Measurements from ENCODE around the gene AOPEP.
A peak's percentile ranks its signal among the peaks of the same experiment; 100 is the strongest.
"Not testable (repeated sequence)": the region's sequence is repeated elsewhere in the genome, so short reads cannot be mapped to it uniquely, and the experiment has no call there.

Gene AOPEP

GRCh38 chr9:94823710-94824109 is 97.2 kb downstream of the AOPEP start:
- DNase-seq: no peak

GRCh38 chr9:94824411-94824810 is 97.9 kb downstream of the AOPEP start:
- DNase-seq: no peak

- no peak for DNase-seq
Observed at GRCh38 chr9:94824913-94825610, 98.6 kb downstream of the AOPEP start.

GRCh38 chr9:94825611-94825958 is 99.1 kb downstream of the AOPEP start:
- no peak for DNase-seq

GRCh38 chr9:94826044-94826443 is 99.5 kb downstream of the AOPEP start:
- no peak for DNase-seq

GRCh38 chr9:94826644-94827410 is 100.3 kb downstream of the AOPEP start:
- no peak for DNase-seq

GRCh38 chr9:94827584-94828304 is 101.2 kb downstream of the AOPEP start:
- DNase-seq: no peak

GRCh38 chr9:94829380-94830070 is 103.0 kb downstream of the AOPEP start:
- DNase-seq: no peak

GRCh38 chr9:94830071-94830604 is 103.6 kb downstream of the AOPEP start:
- DNase-seq: not testable (repeated sequence)

GRCh38 chr9:94833802-94834201 is 107.3 kb downstream of the AOPEP start:
- DNase-seq: no peak

- no peak for DNase-seq
Observed at GRCh38 chr9:94837404-94837803, 110.9 kb downstream of the AOPEP start.

GRCh38 chr9:94839398-94839797 is 112.9 kb downstream of the AOPEP start:
- peak; percentile 18 for DNase-seq

GRCh38 chr9:94840738-94841137 is 114.2 kb downstream of the AOPEP start:
- no peak for DNase-seq

- DNase-seq: no peak
Observed at GRCh38 chr9:94843134-94843533, 116.6 kb downstream of the AOPEP start.

- DNase-seq: no peak
Observed at GRCh38 chr9:94846739-94847138, 120.2 kb downstream of the AOPEP start.

GRCh38 chr9:94847486-94847885 is 121.0 kb downstream of the AOPEP start:
- DNase-seq: peak; percentile 25

- not testable (repeated sequence) for DNase-seq
Observed at GRCh38 chr9:94848791-94849190, 122.3 kb downstream of the AOPEP start.

- DNase-seq: no peak
Observed at GRCh38 chr9:94850540-94851434, 124.3 kb downstream of the AOPEP start.

- no peak for DNase-seq
Observed at GRCh38 chr9:94851467-94851866, 125.0 kb downstream of the AOPEP start.

- DNase-seq: no peak
Observed at GRCh38 chr9:94851892-94852291, 125.4 kb downstream of the AOPEP start.

GRCh38 chr9:94852373-94852772 is 125.9 kb downstream of the AOPEP start:
- no peak for DNase-seq

- DNase-seq: no peak
Observed at GRCh38 chr9:94853887-94854286, 127.4 kb downstream of the AOPEP start.
